ENCODE data around the gene ZNF566.

ZNF566 gene

DNA sequence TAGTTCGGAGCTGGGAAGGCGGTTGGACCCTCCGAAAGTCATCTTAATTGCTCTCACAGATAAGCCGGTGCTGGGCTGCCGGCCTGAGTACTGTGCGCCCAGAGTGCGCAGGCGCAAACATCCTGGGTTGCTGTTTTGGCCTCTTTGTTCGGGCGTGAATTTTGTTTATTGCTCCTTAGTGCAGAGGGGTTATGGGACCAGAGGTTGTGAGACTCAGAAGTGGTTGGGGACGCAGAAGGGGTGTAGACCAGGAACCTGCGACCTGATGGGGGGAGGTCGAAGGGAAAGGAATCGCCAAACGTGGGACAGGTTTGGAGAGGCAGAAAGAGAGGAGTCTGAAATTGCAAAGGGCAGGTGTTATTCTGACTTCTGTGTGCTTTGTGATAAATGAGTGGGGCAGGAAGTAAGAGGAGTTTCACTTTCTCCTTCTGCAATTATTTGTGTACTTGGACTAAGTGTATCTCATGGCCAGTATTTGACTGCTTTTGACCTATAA is 607 bp upstream of the ZNF566 start:
- DNase-seq (ENCODE audit: extremely low spot score), result peak; percentile 81
- POLR2A ChIA-PET, result interaction anchor here (0.9 to 2.3 kb wide), 11 partner anchors 11 to 588 kb away, joined by 3 to 20 read pairs (median 6); partner anchors contain the start of genes ZFP14, ZNF146, ZNF260 and ZNF345
- no peak for TF ChIP-seq ZNF384 (IDR thresholded peaks at IDR 0.05)
- TF ChIP-seq NFRKB (IDR thresholded peaks at IDR 0.05), result no peak
- no peak for TF ChIP-seq HDGF (IDR thresholded peaks at IDR 0.05; ENCODE audit: borderline replicate concordance)
- no peak for TF ChIP-seq ARNT (IDR thresholded peaks at IDR 0.05)
- TF ChIP-seq L3MBTL2 (conservative IDR thresholded peaks at IDR 0.05), result no peak
- no peak for TF ChIP-seq SUZ12 (IDR thresholded peaks at IDR 0.05)
- TF ChIP-seq LEF1 (IDR thresholded peaks at IDR 0.05; ENCODE audit: borderline replicate concordance), result no peak
- TF ChIP-seq SP1 (IDR thresholded peaks at IDR 0.05), result no peak
- no peak for TF ChIP-seq PKNOX1 (IDR thresholded peaks at IDR 0.05)
- TF ChIP-seq CTBP1 (IDR thresholded peaks at IDR 0.05; ENCODE audit: borderline replicate concordance), result no peak
- TF ChIP-seq FOXM1 (IDR thresholded peaks at IDR 0.05; ENCODE audit: borderline replicate concordance), result no peak
- TF ChIP-seq TARDBP (IDR thresholded peaks at IDR 0.05), result no peak
- CTCF ChIA-PET, result interaction anchor here (0.6 kb wide), 1 partner anchor 1433 kb away, joined by 3 read pairs; no protein-coding TSS in a partner anchor

GRCh38 chr19:36488846-36489117 is 579 bp downstream of the ZNF566 start:
- peak; percentile 23 for DNase-seq (ENCODE audit: extremely low spot score)
- POLR2A ChIA-PET, result interaction anchor here (0.5 to 2.3 kb wide), 13 partner anchors 10 to 683 kb away, joined by 3 to 20 read pairs (median 6); partner anchors contain the start of genes ZFP14, ZNF146, ZNF260 and ZNF345
- TF ChIP-seq ZNF384 (IDR thresholded peaks at IDR 0.05) (no peak), L3MBTL2 (conservative IDR thresholded peaks at IDR 0.05) (no peak), LEF1 (IDR thresholded peaks at IDR 0.05; ENCODE audit: borderline replicate concordance) (no peak), CTBP1 (IDR thresholded peaks at IDR 0.05; ENCODE audit: borderline replicate concordance) (no peak), BHLHE40 (IDR thresholded peaks at IDR 0.05; ENCODE audit: borderline replicate concordance) (no peak), SUZ12 (IDR thresholded peaks at IDR 0.05) (no peak), TARDBP (IDR thresholded peaks at IDR 0.05) (no peak), NFRKB (IDR thresholded peaks at IDR 0.05) (no peak), PKNOX1 (IDR thresholded peaks at IDR 0.05) (no peak), HDGF (IDR thresholded peaks at IDR 0.05; ENCODE audit: borderline replicate concordance) (no peak), SP1 (IDR thresholded peaks at IDR 0.05) (no peak), ELF4 (IDR thresholded peaks at IDR 0.05) (no peak), FOXA1 (IDR thresholded peaks at IDR 0.05) (no peak), FOXK2 (IDR thresholded peaks at IDR 0.05) (no peak), FOXM1 (IDR thresholded peaks at IDR 0.05; ENCODE audit: borderline replicate concordance) (no peak), ARNT (IDR thresholded peaks at IDR 0.05) (no peak)
- CTCF ChIA-PET, result no interaction called here

DNA sequence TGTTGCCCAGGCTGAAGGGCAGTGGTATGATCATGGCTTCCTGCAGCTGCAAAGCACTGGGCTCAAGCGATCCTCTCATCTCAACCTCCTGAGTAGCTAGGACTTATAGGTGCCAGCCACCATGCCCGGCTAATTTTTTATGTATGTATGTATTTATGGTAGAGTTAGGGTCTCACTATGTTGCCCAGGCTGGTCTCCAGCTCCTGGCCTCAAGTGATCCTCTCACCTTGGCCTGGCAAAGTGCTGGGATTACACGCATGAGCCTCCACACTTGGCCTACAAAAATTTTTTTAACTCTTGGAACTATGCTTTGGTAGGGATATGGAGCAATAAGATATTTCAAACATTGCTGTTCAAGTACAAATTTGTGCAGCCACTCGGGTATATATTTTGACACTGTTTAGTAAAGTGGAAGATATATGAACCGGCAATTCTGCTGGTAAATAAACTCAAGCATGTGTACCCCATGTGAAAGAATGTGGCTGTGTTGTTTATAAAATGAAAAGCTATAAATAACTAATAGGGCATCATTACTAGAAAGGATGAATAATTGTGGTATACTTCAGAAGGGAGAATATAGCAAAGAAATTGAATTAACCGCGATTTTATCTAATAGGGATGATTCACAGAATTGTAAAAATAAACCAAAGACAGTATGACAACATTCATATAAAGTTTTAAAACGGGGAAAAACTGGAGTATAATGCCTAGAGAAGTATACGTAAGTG is 1.1 kb downstream of the ZNF566 start:
- no peak for TF ChIP-seq ARNT (IDR thresholded peaks at IDR 0.05)
- TF ChIP-seq TARDBP (IDR thresholded peaks at IDR 0.05), result no peak
- no peak for TF ChIP-seq CTBP1 (IDR thresholded peaks at IDR 0.05; ENCODE audit: borderline replicate concordance)
- no peak for TF ChIP-seq SUZ12 (IDR thresholded peaks at IDR 0.05)
- TF ChIP-seq HDGF (IDR thresholded peaks at IDR 0.05; ENCODE audit: borderline replicate concordance), result no peak
- no peak for TF ChIP-seq L3MBTL2 (conservative IDR thresholded peaks at IDR 0.05)
- no peak for TF ChIP-seq PKNOX1 (IDR thresholded peaks at IDR 0.05)
- TF ChIP-seq ZNF384 (IDR thresholded peaks at IDR 0.05), result no peak
- POLR2A ChIA-PET, result interaction anchor here (0.5 to 2.3 kb wide), 8 partner anchors 9 to 590 kb away, joined by 3 to 20 read pairs (median 9); partner anchors contain the start of genes ZFP14, ZNF146, ZNF260 and ZNF382
- CTCF ChIA-PET, result interaction anchor here (0.6 kb wide), 1 partner anchor 11 kb away, joined by 5 read pairs; no protein-coding TSS in a partner anchor
- DNase-seq (ENCODE audit: extremely low spot score), result no peak

- POLR2A ChIA-PET, result no interaction called here
- no peak for DNase-seq (ENCODE audit: extremely low spot score)
- CTCF ChIA-PET, result no interaction called here
- no peak for TF ChIP-seq ZNF384 (IDR thresholded peaks at IDR 0.05)
- TF ChIP-seq SP1 (IDR thresholded peaks at IDR 0.05), result no peak
- no peak for TF ChIP-seq FOXA1 (IDR thresholded peaks at IDR 0.05)
Measured at GRCh38 chr19:36483653-36484052, 5.7 kb downstream of the ZNF566 start.

DNA sequence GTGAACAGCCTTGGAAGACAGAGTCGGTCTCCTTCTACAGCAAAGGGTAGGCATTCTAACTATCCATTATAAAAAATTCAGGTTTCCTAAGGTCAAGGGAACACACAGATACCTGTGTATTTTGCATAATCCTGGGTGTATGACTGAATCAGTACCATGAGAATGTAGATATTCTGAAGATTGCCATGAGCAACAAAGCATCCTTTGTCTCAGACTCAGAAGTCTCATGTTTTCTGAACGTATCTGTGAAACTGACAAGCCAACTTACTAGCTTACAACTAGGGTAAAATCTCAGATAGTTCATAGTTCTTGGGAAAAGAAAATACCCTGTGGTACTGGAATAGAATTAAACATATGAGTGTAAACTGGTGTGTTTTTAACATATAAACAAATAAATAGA is 6.5 kb downstream of the ZNF566 start:
- no peak for DNase-seq (ENCODE audit: extremely low spot score)
- POLR2A ChIA-PET, result no interaction called here
- CTCF ChIA-PET, result interaction anchor here (0.7 kb wide), 1 partner anchor 21 kb away, joined by 9 read pairs; no protein-coding TSS in a partner anchor
- TF ChIP-seq BHLHE40 (IDR thresholded peaks at IDR 0.05; ENCODE audit: borderline replicate concordance) (no peak), NFRKB (IDR thresholded peaks at IDR 0.05) (no peak), LEF1 (IDR thresholded peaks at IDR 0.05; ENCODE audit: borderline replicate concordance) (no peak), PKNOX1 (IDR thresholded peaks at IDR 0.05) (no peak), FOXM1 (IDR thresholded peaks at IDR 0.05; ENCODE audit: borderline replicate concordance) (no peak), TARDBP (IDR thresholded peaks at IDR 0.05) (no peak), FOXK2 (IDR thresholded peaks at IDR 0.05) (no peak), ZNF384 (IDR thresholded peaks at IDR 0.05) (no peak), L3MBTL2 (conservative IDR thresholded peaks at IDR 0.05) (no peak), ELF4 (IDR thresholded peaks at IDR 0.05) (no peak)

Measured in HEK293T (cell line).